SH-SY5Y (cell line): Measurements from ENCODE around the gene DLEC1.

Experiments used
- GATA2 ChIP-seq: IDR thresholded peaks from 2 replicates; pipeline ENCODE4 v1.6.1; 2011; ENCODE audit warnings: mild to moderate bottlenecking, low read depth, low read length
- GATA3 ChIP-seq: IDR thresholded peaks from 2 replicates; pipeline ENCODE4 v1.6.1; 2011; ENCODE audit warnings: low read depth, mild to moderate bottlenecking, low read length, moderate library complexity

DNA sequence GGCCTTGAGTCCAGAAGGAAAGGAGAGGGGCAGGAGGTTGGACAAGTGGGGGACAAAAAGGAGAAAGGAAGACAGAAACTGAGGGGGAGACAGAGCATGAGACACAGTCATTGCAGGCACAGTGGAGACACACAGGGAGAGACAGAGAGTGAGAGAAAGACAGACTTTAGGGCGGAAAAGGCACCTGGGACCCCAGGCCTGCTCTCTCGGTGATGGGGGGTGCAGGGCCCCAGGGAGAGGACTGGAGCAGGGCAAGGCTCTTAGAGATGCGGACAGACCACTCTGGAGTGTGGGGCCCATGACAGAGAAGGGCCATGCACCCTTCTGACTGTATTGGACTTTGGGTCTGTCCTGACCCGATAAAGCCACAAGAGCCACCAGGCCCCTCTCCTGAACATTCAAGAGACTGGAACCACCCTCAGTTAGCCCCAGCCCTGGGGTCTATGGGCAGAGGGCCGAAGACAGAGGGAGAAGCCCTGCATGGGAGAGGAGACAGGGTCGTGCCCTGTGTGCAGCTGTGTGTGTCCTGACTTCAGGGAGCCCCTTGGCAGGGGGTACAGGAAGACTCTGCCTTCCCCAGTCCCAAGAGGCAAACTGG is 22.1 kb upstream of the DLEC1 start:
- no peak for TF ChIP-seq GATA3
- TF ChIP-seq GATA2 = no peak
